Mesenchymal stem cell (in vitro differentiated cells and primary cell): ENCODE results near the gene TSSC4.

Experiments used
- DNase-seq: peaks from one replicate; pipeline ENCODE4 v3.0.0-alpha.2; 2013
- H2AFZ ChIP-seq: one replicate; pipeline ENCODE4 v1.6.1; 2013; ENCODE audit warnings: low read depth, mild to moderate bottlenecking, control low read depth, inconsistent platforms, low read length, moderate library complexity
- H2AK5ac ChIP-seq: 2 replicates; pipeline ENCODE4 v1.6.1; 2013; ENCODE audit warnings: low read length, moderate library complexity, mild to moderate bottlenecking, inconsistent platforms; ENCODE audit not compliant: severe bottlenecking
- H2BK120ac ChIP-seq: one replicate; pipeline ENCODE4 v1.6.1; 2013; ENCODE audit warnings: low read depth, mild to moderate bottlenecking, inconsistent platforms, low read length, moderate library complexity
- H2BK12ac ChIP-seq, 2 experiments: one replicate each; pipeline ENCODE4 v1.6.1; 2013; ENCODE audit warnings: inconsistent platforms in 2 of 2, low read length in 2 of 2, mild to moderate bottlenecking in 2 of 2, moderate library complexity in 2 of 2, control low read depth in 1 of 2
- H2BK15ac ChIP-seq: one replicate; pipeline ENCODE4 v1.6.1; 2013; ENCODE audit warnings: mild to moderate bottlenecking, low read depth, inconsistent platforms; ENCODE audit not compliant: poor library complexity, severe bottlenecking
- H2BK5ac ChIP-seq: 2 replicates; pipeline ENCODE4 v1.6.1; 2013; ENCODE audit warnings: low read depth, mild to moderate bottlenecking, low read length, control low read depth, inconsistent platforms; ENCODE audit not compliant: poor library complexity, severe bottlenecking
- H3K14ac ChIP-seq, 2 experiments: one replicate each; pipeline ENCODE4 v1.6.1; 2013; ENCODE audit warnings: inconsistent platforms in 2 of 2, low read length in 2 of 2, control low read depth in 1 of 2, mild to moderate bottlenecking in 1 of 2, moderate library complexity in 1 of 2
- H3K18ac ChIP-seq, 2 experiments: one replicate each; pipeline ENCODE4 v1.6.1; 2013; ENCODE audit warnings: inconsistent platforms in 2 of 2, low read length in 2 of 2, control low read depth in 1 of 2, low read depth in 1 of 2, mild to moderate bottlenecking in 1 of 2
- H3K23ac ChIP-seq, 2 experiments: one replicate each; pipeline ENCODE4 v1.6.1; 2013; ENCODE audit warnings: inconsistent platforms in 2 of 2, low read length in 2 of 2, mild to moderate bottlenecking in 2 of 2, moderate library complexity in 2 of 2, control low read depth in 1 of 2
- H3K27ac ChIP-seq: 2 replicates; pipeline ENCODE4 v1.5.1; 2013; ENCODE audit warnings: mild to moderate bottlenecking, moderate library complexity, low read length, control low read depth, inconsistent platforms; ENCODE audit not compliant: poor library complexity, severe bottlenecking
- H3K27me3 ChIP-seq, 2 experiments: 2 replicates each; pipeline versions ENCODE4 v1.6.1 to v1.7.0; 2013; ENCODE audit warnings: low read length in 2 of 2, mild to moderate bottlenecking in 2 of 2, moderate library complexity in 2 of 2, control low read depth in 1 of 2, inconsistent platforms in 1 of 2; ENCODE audit not compliant: control insufficient read depth in 1 of 2, insufficient read depth in 1 of 2
- H3K36me3 ChIP-seq, 2 experiments: 2 replicates each; pipeline versions ENCODE4 v1.6.1 to v1.7.0; 2013; ENCODE audit warnings: low read length in 2 of 2, control low read depth in 1 of 2, inconsistent platforms in 1 of 2, low read depth in 1 of 2, mild to moderate bottlenecking in 1 of 2; ENCODE audit not compliant: insufficient read depth in 2 of 2, control insufficient read depth in 1 of 2
- H3K4ac ChIP-seq, 2 experiments: one replicate each; pipeline ENCODE4 v1.6.1; 2013; ENCODE audit warnings: inconsistent platforms in 2 of 2, low read length in 2 of 2, mild to moderate bottlenecking in 2 of 2, moderate library complexity in 2 of 2, control low read depth in 1 of 2, low read depth in 1 of 2
- H3K4me1 ChIP-seq: 2 replicates; pipeline ENCODE4 v1.6.1; 2013; ENCODE audit warnings: low read depth, low read length, control low read depth; ENCODE audit not compliant: control insufficient read depth, insufficient read depth
- H3K4me2 ChIP-seq: 2 replicates; pipeline ENCODE4 v1.6.1; 2013; ENCODE audit warnings: low read length, mild to moderate bottlenecking, inconsistent platforms; ENCODE audit not compliant: poor library complexity, severe bottlenecking
- H3K4me3 ChIP-seq, 2 experiments: 2 replicates each; pipeline versions ENCODE4 v1.5.1 to v1.7.0; 2013; ENCODE audit warnings: low read length in 2 of 2, mild to moderate bottlenecking in 2 of 2, control low read depth in 1 of 2, low read depth in 1 of 2; ENCODE audit not compliant: insufficient read depth in 1 of 2
- H3K79me1 ChIP-seq: replicated peaks from 2 replicates; pipeline ENCODE4 v1.6.1; 2013; ENCODE audit warnings: mild to moderate bottlenecking, control low read depth, low read length, inconsistent platforms; ENCODE audit not compliant: poor library complexity, severe bottlenecking
- H3K9ac ChIP-seq: 2 replicates; pipeline ENCODE4 v1.7.0; 2013; ENCODE audit warnings: mild to moderate bottlenecking, low read length, moderate library complexity
- H3K9me3 ChIP-seq: 2 replicates; pipeline ENCODE4 v1.7.0; 2013; ENCODE audit warnings: mild to moderate bottlenecking, low read length; ENCODE audit not compliant: control insufficient read depth
- H4K8ac ChIP-seq: one replicate; pipeline ENCODE4 v1.6.1; 2013; ENCODE audit warnings: inconsistent platforms, mild to moderate bottlenecking, low read length, moderate library complexity
- H4K91ac ChIP-seq: one replicate; pipeline ENCODE4 v1.6.1; 2013; ENCODE audit warnings: mild to moderate bottlenecking, low read length, inconsistent platforms
- WGBS: methylation state at CpG from one replicate; pipeline ENCODE4 v1.1.7; 2013; ENCODE audit warnings: mixed read lengths; 5-methylcytosine and 5-hydroxymethylcytosine counted together

TSSC4 gene

GRCh38 chr11:2383852-2384804 is 16.4 kb upstream of the TSSC4 start:
- WGBS = 85% methylated on average over 32 of the region's 33 CpGs
- no peak overlapping the region for H2BK120ac ChIP-seq
- no peak overlapping the region for H3K23ac ChIP-seq
- peak overlapping the region; percentile 63 for H3K9ac ChIP-seq
- no peak for DNase-seq
- H3K4me1 ChIP-seq = peaks cover 86% of the 10 kb centered on the region
- no peak overlapping the region for H2AFZ ChIP-seq
- peak overlapping the region; percentile 70 for H4K8ac ChIP-seq
- H4K91ac ChIP-seq = peak overlapping the region; percentile 52
- no peak overlapping the region for H2AK5ac ChIP-seq
- peak overlapping the region in 1 of 2 experiments; percentile 72 for H2BK12ac ChIP-seq
- no peak overlapping the region for H3K14ac ChIP-seq
- peaks cover 22 to 67% of the 10 kb centered on the region in 2 experiments for H3K36me3 ChIP-seq
- no peaks in the 10 kb centered on the region for H3K9me3 ChIP-seq
- no peak overlapping the region for H2BK15ac ChIP-seq
- peak overlapping the region; percentile 79 for H3K18ac ChIP-seq
- H3K27me3 ChIP-seq = no peaks in the 10 kb centered on the region
- peak overlapping the region in 1 of 2 experiments; percentile 6 for H3K4me3 ChIP-seq
- peak overlapping the region in 1 of 2 experiments; percentile 32 for H3K4ac ChIP-seq
- H3K4me2 ChIP-seq = no peak overlapping the region
- H2BK5ac ChIP-seq = no peak overlapping the region
- peak overlapping the region; percentile 39 for H3K27ac ChIP-seq
- no peaks in the 10 kb centered on the region for H3K79me1 ChIP-seq

DNA sequence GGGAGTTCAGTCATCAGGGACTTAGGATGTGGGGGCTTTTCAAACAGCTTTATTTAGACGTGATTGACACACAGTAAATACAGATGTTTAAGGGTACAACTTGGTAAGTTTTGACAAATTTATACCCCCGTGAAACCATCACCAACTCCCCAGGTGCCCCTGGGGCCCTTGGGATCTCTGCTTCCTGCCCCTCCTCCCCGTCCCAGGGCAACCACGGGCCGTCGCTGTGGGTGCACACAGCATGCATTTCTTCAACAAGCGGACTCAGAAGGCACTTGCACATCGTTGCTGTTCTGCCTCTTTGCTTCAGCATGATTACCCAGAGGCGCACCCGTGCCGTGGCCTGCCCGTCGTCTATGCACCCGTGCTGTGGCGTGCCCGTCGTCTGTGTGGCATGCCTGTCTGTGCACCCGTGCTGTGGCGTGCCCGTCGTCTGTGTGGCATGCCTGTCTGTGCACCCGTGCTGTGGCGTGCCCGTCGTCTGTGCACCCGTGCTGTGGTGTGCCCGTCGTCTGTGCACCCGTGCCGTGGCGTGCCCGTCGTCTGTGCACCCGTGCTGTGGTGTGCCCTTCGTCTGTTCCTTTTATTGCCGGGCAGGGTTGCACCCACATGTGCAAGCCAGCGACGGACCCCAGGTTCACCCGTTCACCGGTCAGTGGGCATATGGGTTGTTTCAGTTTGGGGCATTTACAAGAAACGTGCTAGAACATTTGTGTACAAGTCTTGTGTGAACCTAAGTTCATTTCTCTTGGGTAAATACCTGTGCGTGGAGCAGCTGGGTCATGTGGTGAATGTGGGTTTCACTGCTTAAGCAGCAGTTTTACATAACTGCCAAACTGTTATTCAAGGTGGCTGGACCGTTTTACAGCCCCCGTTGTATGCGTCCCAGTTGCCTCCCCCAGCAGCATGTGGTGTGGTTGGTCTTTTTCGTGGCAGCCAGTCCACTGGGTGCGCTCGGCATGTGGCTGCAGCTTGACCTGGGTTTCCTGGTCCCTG is 15.1 kb upstream of the TSSC4 start:
- H2BK120ac ChIP-seq = no peak overlapping the region
- H3K18ac ChIP-seq = no peak overlapping the region
- H2BK15ac ChIP-seq = no peak overlapping the region
- H3K4me3 ChIP-seq = peak overlapping the region in 1 of 2 experiments; percentile 6
- H3K4ac ChIP-seq = no peak overlapping the region
- no peak overlapping the region for H3K23ac ChIP-seq
- H3K4me1 ChIP-seq = peaks cover 86% of the 10 kb centered on the region
- no peak overlapping the region for H2AFZ ChIP-seq
- no peak for DNase-seq
- WGBS = 97% methylated on average over 44 of the region's 48 CpGs
- no peak overlapping the region for H3K27ac ChIP-seq
- no peak overlapping the region for H2AK5ac ChIP-seq
- no peaks in the 10 kb centered on the region for H3K79me1 ChIP-seq
- H3K14ac ChIP-seq = no peak overlapping the region
- H4K91ac ChIP-seq = no peak overlapping the region
- no peak overlapping the region for H3K9ac ChIP-seq
- no peak overlapping the region for H3K4me2 ChIP-seq
- H2BK12ac ChIP-seq = no peak overlapping the region
- no peak overlapping the region for H2BK5ac ChIP-seq
- H3K27me3 ChIP-seq = no peaks in the 10 kb centered on the region
- H4K8ac ChIP-seq = no peak overlapping the region
- peaks cover 30 to 61% of the 10 kb centered on the region in 2 experiments for H3K36me3 ChIP-seq
- H3K9me3 ChIP-seq = no peaks in the 10 kb centered on the region

GRCh38 chr11:2386591-2386990 is 14.0 kb upstream of the TSSC4 start:
- Histone ChIP-seq H3K4me3 (no peak overlapping the region), H3K9ac (peak overlapping the region; percentile 63), H2BK12ac (no peak overlapping the region), H3K4ac (no peak overlapping the region), H4K8ac (no peak overlapping the region), H2BK5ac (no peak overlapping the region), H2AK5ac (no peak overlapping the region), H3K4me1 (peaks cover 89% of the 10 kb centered on the region), H4K91ac (no peak overlapping the region), H3K4me2 (no peak overlapping the region), H2AFZ (no peak overlapping the region), H3K27me3 (no peaks in the 10 kb centered on the region), H3K27ac (no peak overlapping the region), H3K9me3 (no peaks in the 10 kb centered on the region), H3K36me3 (peaks cover 35 to 59% of the 10 kb centered on the region in 2 experiments), H3K23ac (peak overlapping the region in 1 of 2 experiments; percentile 47), H3K79me1 (peaks cover 6% of the 10 kb centered on the region), H2BK120ac (no peak overlapping the region), H3K18ac (no peak overlapping the region), H3K14ac (no peak overlapping the region), H2BK15ac (no peak overlapping the region)
- no peak for DNase-seq
- WGBS = 85% methylated on average over 9 of the region's 9 CpGs
